Endothelial cell of umbilical vein (primary cell): Measurements from ENCODE around the gene PPEF2. TPM values are rescaled to one million over a fixed set of nuclear protein-coding genes. Genes with fewer than 3 reads are reported as not detected.

Experiments used
- BruUV-seq: library from RNA; stranded (reverse); fragments of 400-500 nt; replicated peaks from 2 replicates; lab custom pipeline; 2021; lab: Mats Ljungman, UMichigan
- CTCF ChIA-PET: fragments of 300-600, 350-600 bp; sonication (Branson Sonifier 250); formaldehyde crosslinking; loops from one replicate; lab custom pipeline; 2021; ENCODE audit warnings: antibody characterized with exemption, inconsistent platforms; lab: Charles Lee
- POLR2A ChIA-PET: fragments of 300-600, 350-600 bp; sonication (Branson Sonifier 250); formaldehyde crosslinking; loops from one replicate; lab custom pipeline; 2021; ENCODE audit warnings: antibody characterized with exemption, inconsistent platforms; lab: Charles Lee
- DNase-seq: peaks from one replicate; pipeline ENCODE4 v3.0.0-alpha.2; 2011; ENCODE audit warnings: low read depth, low spot score
- FAIRE-seq: peaks from 2 replicates; lab custom pipeline; 2011; peaks lifted over from hg19 to GRCh38; lab: Jason Lieb, UNC
- H2AFZ ChIP-seq: 2 replicates; pipeline ENCODE4 v1.6.0; 2012; ENCODE audit warnings: low read depth, low read length, control low read depth, inconsistent platforms
- H3K27ac ChIP-seq: 2 replicates; pipeline ENCODE4 v1.5.1; 2011; ENCODE audit warnings: low read depth, mild to moderate bottlenecking, control low read depth, low read length, moderate library complexity; ENCODE audit not compliant: insufficient read depth
- H3K27me3 ChIP-seq, 2 experiments: 2 replicates each; pipeline versions ENCODE4 v1.6.0 to v1.6.1; 2011; ENCODE audit warnings: low read length in 2 of 2, mixed read lengths in 1 of 2; ENCODE audit not compliant: control insufficient read depth in 2 of 2, insufficient read depth in 2 of 2
- H3K36me3 ChIP-seq, 2 experiments: 2 replicates in 1 of 2; 3 replicates in 1 of 2; pipeline ENCODE4 v1.5.1; 2011; ENCODE audit warnings: low read length in 2 of 2, mild to moderate bottlenecking in 1 of 2, moderate library complexity in 1 of 2; ENCODE audit not compliant: control insufficient read depth in 2 of 2, insufficient read depth in 2 of 2; ENCODE audit errors: extremely low read depth in 1 of 2
- H3K4me1 ChIP-seq: 3 replicates; pipeline ENCODE4 v1.5.1; 2011; ENCODE audit warnings: mild to moderate bottlenecking, low read length; ENCODE audit not compliant: control insufficient read depth, insufficient read depth; ENCODE audit errors: extremely low read depth
- H3K4me2 ChIP-seq: 2 replicates; pipeline ENCODE4 v1.6.1; 2011; ENCODE audit warnings: low read length, control low read depth, mixed read lengths; ENCODE audit not compliant: insufficient read depth
- H3K4me3 ChIP-seq, 3 experiments: fragments of 200-600 bp in 1 of 3; sonication (generic), shearing (Covaris generic) in 1 of 3; replicated peaks in 1 of 3; 2 replicates each; pipeline ENCODE4 v1.5.1; 2011 to 2016; ENCODE audit warnings: control low read depth in 3 of 3, low read length in 3 of 3, mild to moderate bottlenecking in 2 of 3, inconsistent platforms in 1 of 3, low read depth in 1 of 3, moderate library complexity in 1 of 3; ENCODE audit not compliant: insufficient read depth in 1 of 3
- H3K79me2 ChIP-seq: 2 replicates; pipeline ENCODE4 v1.6.0; 2012; ENCODE audit warnings: low read length, inconsistent platforms; ENCODE audit not compliant: control insufficient read depth, insufficient read depth
- H3K9ac ChIP-seq: replicated peaks from 2 replicates; pipeline ENCODE3; 2011; ENCODE audit warnings: low read length, control low read depth; ENCODE audit not compliant: insufficient read depth; ENCODE audit errors: extremely low read depth
- H3K9me1 ChIP-seq: replicated peaks from 3 replicates; pipeline ENCODE4 v1.6.0; 2011; ENCODE audit warnings: mild to moderate bottlenecking, low read length; ENCODE audit not compliant: control insufficient read depth, insufficient read depth; ENCODE audit errors: extremely low read depth
- H3K9me3 ChIP-seq: replicated peaks from 2 replicates; pipeline ENCODE4 v1.5.1; 2012; ENCODE audit warnings: low read length, inconsistent platforms; ENCODE audit not compliant: control insufficient read depth, insufficient read depth
- H4K20me1 ChIP-seq: replicated peaks from 2 replicates; pipeline ENCODE3; 2011; ENCODE audit warnings: mild to moderate bottlenecking, low read length; ENCODE audit not compliant: control insufficient read depth, insufficient read depth; ENCODE audit errors: extremely low read depth
- EZH2 ChIP-seq: IDR thresholded peaks from 2 replicates; pipeline ENCODE4 v1.6.1; 2012; ENCODE audit warnings: borderline replicate concordance, low read depth, mild to moderate bottlenecking, moderate library complexity, low read length, inconsistent platforms; ENCODE audit not compliant: severe bottlenecking
- FOS ChIP-seq: IDR thresholded peaks from 2 replicates; pipeline ENCODE4 v1.6.1; 2011; ENCODE audit warnings: mild to moderate bottlenecking, low read length, moderate library complexity, borderline replicate concordance; ENCODE audit not compliant: insufficient read depth
- GATA2 ChIP-seq: IDR thresholded peaks from 2 replicates; pipeline ENCODE4 v1.7.0; 2011; ENCODE audit warnings: low read depth, mild to moderate bottlenecking, moderate library complexity, mixed read lengths, low read length; ENCODE audit not compliant: insufficient read length, insufficient read depth
- JUN ChIP-seq: IDR thresholded peaks from 2 replicates; pipeline ENCODE4 v1.6.1; 2011; ENCODE audit warnings: borderline replicate concordance, low read depth; ENCODE audit not compliant: insufficient read length, insufficient read depth
- MAX ChIP-seq: IDR thresholded peaks from 2 replicates; pipeline ENCODE4 v1.6.1; 2011; ENCODE audit not compliant: insufficient read depth, insufficient read length
- MYC ChIP-seq: IDR thresholded peaks from one replicate; pipeline ENCODE4 v1.6.1; 2011; ENCODE audit warnings: mild to moderate bottlenecking, low read depth, low read length
- POLR2A ChIP-seq: IDR thresholded peaks from 2 replicates; pipeline ENCODE4 v1.6.1; 2012; ENCODE audit warnings: low read depth, mild to moderate bottlenecking, control low read depth, low read length
- POLR2AphosphoS5 ChIP-seq: IDR thresholded peaks from 2 replicates; pipeline ENCODE4 v1.6.1; 2012; ENCODE audit warnings: low read depth, mild to moderate bottlenecking, control low read depth, low read length, moderate library complexity; ENCODE audit not compliant: insufficient read depth
- dilution Hi-C: fragments of 300-500 bp; cut with MboI; formaldehyde crosslinking; loops from one replicate; pipeline ENCODE4 v1.15.0; 2019; ENCODE audit warnings: low sequenced_read_pairs; ENCODE audit not compliant: extremely low pct_ligation_motif_present
- intact Hi-C: fragments of 100-400 bp; cut with micrococcal nuclease; formaldehyde crosslinking; loops from one replicate; pipeline ENCODE4 v1.10.0; 2022
- polyA plus RNA-seq, 4 experiments: library from polyadenylated mRNA; depleted of rRNA in 3 of 4; stranded (reverse) in 3 of 4; unstranded in 1 of 4; fragments of >200 nt; gene quantifications; 2 replicates each; pipeline versions ENCODE4 v1.2.1 to v1.2.3, GENCODE V29; 2011 to 2012; ENCODE audit warnings: missing spikeins in 1 of 4
- total RNA-seq: library from RNA; stranded (reverse); gene quantifications from 2 replicates; pipeline ENCODE4 v1.2.3, GENCODE V29; 2021
- TF ChIP-seq, protein P1 (sequence below), 2 donors: IDR thresholded peaks; 1 replicate in 1 of 2; 2 replicates in 1 of 2; pipeline ENCODE4 v1.5.1; 2011; ENCODE audit warnings: low read length in 2 of 2, mild to moderate bottlenecking in 2 of 2, moderate library complexity in 2 of 2, control low read depth in 1 of 2, inconsistent platforms in 1 of 2, low read depth in 1 of 2; ENCODE audit not compliant: insufficient read depth in 1 of 2; ENCODE audit errors: extremely low read depth in 1 of 2

Gene PPEF2
- total and polyA plus RNA-seq, 2 donors (not counting 3 experiments of a cell fraction or from before 2014, with no cell fraction given), result 0.23 TPM; not detected in 1

DNA sequence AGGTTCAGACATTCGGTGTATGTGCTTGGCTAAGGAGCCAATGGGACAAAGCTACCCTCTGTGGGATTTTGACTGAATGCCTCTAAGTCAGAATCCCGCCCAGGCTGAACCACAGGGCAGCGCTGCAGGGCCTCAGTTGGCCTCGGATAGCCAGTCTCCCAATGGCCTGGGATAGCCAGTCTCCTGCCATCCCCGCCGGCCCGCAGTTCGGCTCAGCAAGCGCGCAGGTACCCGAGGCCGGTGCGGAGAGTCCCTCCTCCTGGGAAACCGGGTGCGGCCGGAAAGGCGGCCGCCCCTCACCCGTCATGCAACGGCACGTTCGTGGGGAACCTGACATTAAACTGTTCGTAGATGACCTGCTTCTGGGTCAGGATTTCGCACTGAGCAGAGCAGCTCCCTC is 16.1 kb downstream of the PPEF2 start:
- Histone ChIP-seq H4K20me1 (no peaks in the 10 kb centered on the region), H3K9me3 (no peaks in the 10 kb centered on the region), H2AFZ (no peak overlapping the region), H3K36me3 (no peaks in the 10 kb centered on the region), H3K79me2 (no peaks in the 10 kb centered on the region), H3K4me3 (no peak overlapping the region), H3K4me1 (peaks cover 2% of the 10 kb centered on the region), H3K27ac (no peak overlapping the region), H3K9ac (no peak overlapping the region), H3K27me3 (no peaks in the 10 kb centered on the region), H3K4me2 (no peak overlapping the region), H3K9me1 (no peaks in the 10 kb centered on the region)
- TF ChIP-seq FOS (no peak), POLR2AphosphoS5 (no peak), EZH2 (no peak), JUN (no peak), MYC (no peak), MAX (no peak), POLR2A (no peak), GATA2 (no peak)
- TF ChIP-seq, protein P1, sequence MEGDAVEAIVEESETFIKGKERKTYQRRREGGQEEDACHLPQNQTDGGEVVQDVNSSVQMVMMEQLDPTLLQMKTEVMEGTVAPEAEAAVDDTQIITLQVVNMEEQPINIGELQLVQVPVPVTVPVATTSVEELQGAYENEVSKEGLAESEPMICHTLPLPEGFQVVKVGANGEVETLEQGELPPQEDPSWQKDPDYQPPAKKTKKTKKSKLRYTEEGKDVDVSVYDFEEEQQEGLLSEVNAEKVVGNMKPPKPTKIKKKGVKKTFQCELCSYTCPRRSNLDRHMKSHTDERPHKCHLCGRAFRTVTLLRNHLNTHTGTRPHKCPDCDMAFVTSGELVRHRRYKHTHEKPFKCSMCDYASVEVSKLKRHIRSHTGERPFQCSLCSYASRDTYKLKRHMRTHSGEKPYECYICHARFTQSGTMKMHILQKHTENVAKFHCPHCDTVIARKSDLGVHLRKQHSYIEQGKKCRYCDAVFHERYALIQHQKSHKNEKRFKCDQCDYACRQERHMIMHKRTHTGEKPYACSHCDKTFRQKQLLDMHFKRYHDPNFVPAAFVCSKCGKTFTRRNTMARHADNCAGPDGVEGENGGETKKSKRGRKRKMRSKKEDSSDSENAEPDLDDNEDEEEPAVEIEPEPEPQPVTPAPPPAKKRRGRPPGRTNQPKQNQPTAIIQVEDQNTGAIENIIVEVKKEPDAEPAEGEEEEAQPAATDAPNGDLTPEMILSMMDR (IDR thresholded peaks at IDR 0.05; ENCODE audit: extremely low read depth in 1 of 2, insufficient read depth in 1 of 2, low read depth in 1 of 2, low read length in 2 of 2), result no peak
- BruUV-seq, result no TSS peak
- ChIA-PET CTCF (interaction anchor here (1.6 kb wide), 1 partner anchor 9 kb away, joined by 13 read pairs; no protein-coding TSS in a partner anchor), POLR2A (no interaction called here)
- DNase-seq (no peak), FAIRE-seq (no peak)
- intact Hi-C loops (no loop called here), dilution Hi-C loops (no loop called here)
